SU-DHL-6 (cell line): ENCODE results near the gene KLHL8.

Experiments
- EZH2phosphoT487 ChIP-seq: fragments of 200-600 bp; sonication (generic), shearing (Covaris generic); conservative IDR thresholded peaks from 2 replicates; pipeline ENCODE4 v1.6.1; 2018; ENCODE audit warnings: mild to moderate bottlenecking, antibody characterized with exemption, low read length, moderate library complexity, mixed read lengths
- TF ChIP-seq, protein P1 (sequence below): fragments of 200-600 bp; sonication (generic); IDR thresholded peaks from one replicate; pipeline ENCODE4 v1.5.1; 2017; ENCODE audit warnings: antibody characterized with exemption, mild to moderate bottlenecking, low read length, moderate library complexity; ENCODE audit not compliant: insufficient read depth, poor library complexity, severe bottlenecking

DNA sequence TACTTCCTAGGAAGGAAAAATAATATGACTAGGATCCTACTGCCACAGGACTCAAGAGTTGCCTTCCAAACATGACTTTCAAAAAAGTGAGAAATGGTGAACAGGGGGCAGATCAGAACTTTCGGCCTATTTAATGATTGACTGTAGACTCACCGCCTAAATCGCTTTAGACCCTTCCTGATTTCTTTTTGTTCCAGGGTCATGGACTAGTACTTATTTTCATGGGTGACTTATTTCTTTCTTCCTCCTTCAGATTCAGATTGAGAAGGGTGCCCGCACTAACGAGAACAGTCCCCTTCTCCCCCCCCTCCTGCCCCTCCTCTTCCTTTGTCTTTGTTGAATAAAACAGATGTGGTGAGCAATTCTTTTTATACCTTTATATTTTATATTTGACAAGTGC lies 48.0 kb upstream of the KLHL8 start:
- TF ChIP-seq, protein P1, sequence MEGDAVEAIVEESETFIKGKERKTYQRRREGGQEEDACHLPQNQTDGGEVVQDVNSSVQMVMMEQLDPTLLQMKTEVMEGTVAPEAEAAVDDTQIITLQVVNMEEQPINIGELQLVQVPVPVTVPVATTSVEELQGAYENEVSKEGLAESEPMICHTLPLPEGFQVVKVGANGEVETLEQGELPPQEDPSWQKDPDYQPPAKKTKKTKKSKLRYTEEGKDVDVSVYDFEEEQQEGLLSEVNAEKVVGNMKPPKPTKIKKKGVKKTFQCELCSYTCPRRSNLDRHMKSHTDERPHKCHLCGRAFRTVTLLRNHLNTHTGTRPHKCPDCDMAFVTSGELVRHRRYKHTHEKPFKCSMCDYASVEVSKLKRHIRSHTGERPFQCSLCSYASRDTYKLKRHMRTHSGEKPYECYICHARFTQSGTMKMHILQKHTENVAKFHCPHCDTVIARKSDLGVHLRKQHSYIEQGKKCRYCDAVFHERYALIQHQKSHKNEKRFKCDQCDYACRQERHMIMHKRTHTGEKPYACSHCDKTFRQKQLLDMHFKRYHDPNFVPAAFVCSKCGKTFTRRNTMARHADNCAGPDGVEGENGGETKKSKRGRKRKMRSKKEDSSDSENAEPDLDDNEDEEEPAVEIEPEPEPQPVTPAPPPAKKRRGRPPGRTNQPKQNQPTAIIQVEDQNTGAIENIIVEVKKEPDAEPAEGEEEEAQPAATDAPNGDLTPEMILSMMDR: no peak
- TF ChIP-seq EZH2phosphoT487: no peak
